Right atrium auricular region (tissue), 2 donors: ENCODE results near the gene COL4A2. TPM values are rescaled to one million over a fixed set of nuclear protein-coding genes. Genes with fewer than 3 reads are reported as not detected.
A peak's percentile ranks its signal among the peaks of the same experiment; 100 is the strongest.

ENCODE experiments used
- DNase-seq: peaks from one replicate; pipeline ENCODE4 v3.0.0-alpha.2; 2019; ENCODE audit warnings: low spot score
- H3K27ac ChIP-seq, 2 donors: fragments of 200-600 bp; sonication (generic); 1 replicate in 1 of 2; 2 replicates in 1 of 2; pipeline ENCODE4 v1.5.1; 2016 to 2019
- H3K27me3 ChIP-seq, 2 donors: fragments of 200-600 bp; sonication (generic); one replicate each; pipeline versions ENCODE4 v1.5.1 to v1.6.0; 2017 to 2019
- H3K36me3 ChIP-seq: fragments of 200-600 bp; sonication (generic); one replicate; pipeline ENCODE4 v1.5.1; 2016
- H3K4me1 ChIP-seq, 2 donors: fragments of 200-600 bp; sonication (generic); one replicate each; pipeline versions ENCODE4 v1.5.1 to v1.6.0; 2017 to 2019
- H3K4me3 ChIP-seq, 2 donors: fragments of 200-600 bp; sonication (generic); 1 replicate in 1 of 2; 2 replicates in 1 of 2; pipeline ENCODE4 v1.5.1; 2017 to 2019; ENCODE audit warnings: mild to moderate bottlenecking in 1 of 2, moderate library complexity in 1 of 2
- H3K9me3 ChIP-seq, 2 donors: fragments of 200-600 bp; sonication (generic); one replicate each; pipeline ENCODE4 v1.5.1; 2019
- CTCF ChIP-seq, 2 donors: fragments of 200-600 bp; sonication (generic); IDR thresholded peaks; one replicate each; pipeline ENCODE4 v1.5.1; 2019; ENCODE audit warnings: antibody characterized with exemption in 2 of 2
- total RNA-seq, 2 donors: library from RNA; depleted of rRNA; stranded (reverse); fragments of >200 nt; gene quantifications; one replicate each; pipeline ENCODE4 v1.1.0, GENCODE V29; 2016

The COL4A2 gene
- total RNA-seq, 2 donors from 2014 or later, result 141 to 153 TPM

DNA sequence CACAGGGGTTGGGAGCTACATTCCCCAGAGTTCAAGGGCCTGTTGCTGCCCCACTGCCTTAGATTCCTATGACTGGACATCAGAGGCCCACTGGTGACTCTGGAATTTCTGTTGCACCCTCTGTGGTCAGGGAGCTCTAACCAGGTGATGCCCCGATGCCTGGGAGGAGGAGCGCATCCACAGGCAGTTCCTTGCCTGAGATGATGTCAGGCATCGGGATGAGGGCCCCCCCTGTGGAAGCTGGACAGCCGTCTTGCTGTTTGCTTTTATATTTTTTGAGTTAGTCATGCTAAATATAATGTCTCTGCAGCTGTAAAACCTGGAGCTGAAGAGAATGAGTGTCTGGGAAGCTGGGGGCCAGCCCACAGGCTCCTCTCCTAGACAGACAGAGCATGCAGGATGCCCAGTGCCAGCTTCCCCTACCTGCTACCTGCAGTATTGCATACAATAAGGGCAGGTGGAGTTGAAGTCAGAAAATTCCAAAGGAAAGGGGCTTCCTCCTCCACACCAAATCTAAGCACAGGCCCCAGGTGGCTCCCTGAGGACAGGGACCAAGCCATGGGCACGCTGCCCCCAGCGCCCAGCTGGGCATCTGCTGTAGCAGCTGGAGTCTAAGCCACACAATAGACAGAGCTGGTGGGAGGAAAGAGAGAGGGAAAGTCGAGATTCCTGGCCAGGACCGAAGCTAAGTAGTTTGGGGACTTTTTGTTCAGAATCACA is 16.2 kb downstream of the COL4A2 start:
- H3K4me3 ChIP-seq, result no peak overlapping the region
- H3K4me1 ChIP-seq, result peaks cover 0 to 95% of the 10 kb centered on the region in 2 donors
- DNase-seq, result peak; percentile 53
- TF ChIP-seq CTCF (IDR thresholded peaks at IDR 0.05), result no peak
- no peaks in the 10 kb centered on the region for H3K9me3 ChIP-seq
- no peaks in the 10 kb centered on the region for H3K27me3 ChIP-seq
- H3K36me3 ChIP-seq, result no peaks in the 10 kb centered on the region
- H3K27ac ChIP-seq, result peak overlapping the region in 1 of 2 donors; percentile 18

DNA sequence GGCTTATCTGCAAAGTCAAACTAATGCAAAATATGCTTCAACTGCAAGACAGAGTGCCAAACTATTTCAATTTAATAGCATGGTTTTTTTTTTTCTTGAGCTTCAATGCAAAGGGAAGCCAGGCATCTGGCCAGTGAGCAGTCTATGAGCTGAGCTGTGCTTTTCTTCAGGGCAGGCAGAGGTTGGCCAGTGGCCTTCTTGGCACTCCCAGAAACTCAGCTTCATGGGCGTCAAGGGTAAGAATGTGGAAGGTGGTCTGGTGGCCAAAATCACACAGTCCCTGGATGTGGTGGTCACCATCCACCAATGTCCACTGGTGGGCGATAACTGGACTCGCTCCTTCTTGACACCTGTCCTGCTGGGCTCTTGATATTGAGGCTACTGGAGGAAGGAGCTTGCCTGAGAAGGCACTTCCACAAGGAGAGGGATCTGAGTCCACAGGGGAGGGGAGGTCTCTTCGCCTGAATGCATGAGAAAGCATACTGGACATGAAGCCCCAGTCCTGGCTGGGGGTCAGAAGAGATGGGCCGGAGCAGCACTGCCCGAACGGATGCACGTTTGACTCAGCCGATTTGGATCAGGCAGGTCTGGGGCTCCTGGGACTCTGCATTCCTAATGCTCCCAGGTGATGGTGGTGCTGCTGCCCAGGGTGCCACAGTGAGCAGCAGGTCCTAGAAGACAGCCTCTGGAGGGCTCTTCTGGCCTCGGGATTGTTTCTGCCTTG is 17.1 kb downstream of the COL4A2 start:
- no peak for TF ChIP-seq CTCF (IDR thresholded peaks at IDR 0.05)
- peak; percentile 30 for DNase-seq
- no peaks in the 10 kb centered on the region for H3K27me3 ChIP-seq
- H3K4me1 ChIP-seq, result peaks cover 0 to 95% of the 10 kb centered on the region in 2 donors
- no peak overlapping the region for H3K4me3 ChIP-seq
- H3K9me3 ChIP-seq, result no peaks in the 10 kb centered on the region
- no peak overlapping the region for H3K27ac ChIP-seq
- H3K36me3 ChIP-seq, result no peaks in the 10 kb centered on the region

GRCh38 chr13:110326263-110326904 is 19.3 kb downstream of the COL4A2 start:
- H3K36me3 ChIP-seq, result no peaks in the 10 kb centered on the region
- H3K27ac ChIP-seq, result peak overlapping the region; percentile 70 to 73
- peaks cover 0 to 97% of the 10 kb centered on the region in 2 donors for H3K4me1 ChIP-seq
- peak; percentile 59 for DNase-seq
- TF ChIP-seq CTCF (IDR thresholded peaks at IDR 0.05), result no peak
- no peaks in the 10 kb centered on the region for H3K9me3 ChIP-seq
- H3K27me3 ChIP-seq, result no peaks in the 10 kb centered on the region
- H3K4me3 ChIP-seq, result no peak overlapping the region

- DNase-seq, result no peak
- Histone ChIP-seq H3K9me3 (no peaks in the 10 kb centered on the region), H3K27ac (peak overlapping the region; percentile 70 to 73), H3K36me3 (no peaks in the 10 kb centered on the region), H3K4me3 (no peak overlapping the region), H3K27me3 (no peaks in the 10 kb centered on the region), H3K4me1 (peaks cover 0 to 97% of the 10 kb centered on the region in 2 donors)
- no peak for TF ChIP-seq CTCF (IDR thresholded peaks at IDR 0.05)
Measured at GRCh38 chr13:110327051-110327721, 20.1 kb downstream of the COL4A2 start.

GRCh38 chr13:110328573-110328972 is 21.5 kb downstream of the COL4A2 start:
- Histone ChIP-seq H3K4me3 (no peak overlapping the region), H3K36me3 (no peaks in the 10 kb centered on the region), H3K27ac (peak overlapping the region; percentile 73 to 74), H3K27me3 (no peaks in the 10 kb centered on the region), H3K9me3 (no peaks in the 10 kb centered on the region), H3K4me1 (peaks cover 0 to 94% of the 10 kb centered on the region in 2 donors)
- no peak for DNase-seq
- no peak for TF ChIP-seq CTCF (IDR thresholded peaks at IDR 0.05)
